Nephron (organoid): ENCODE results near the gene SLC6A16.
"Not testable (repeated sequence)": the region's sequence is repeated elsewhere in the genome, so short reads cannot be mapped to it uniquely, and the experiment has no call there.

ENCODE experiments used
- H3K27ac Mint-ChIP-seq, 3 experiments: 2 replicates each; pipeline ENCODE4 v1.8.0; 2020; ENCODE audit warnings: mixed read lengths in 3 of 3, mild to moderate bottlenecking in 2 of 3, moderate library complexity in 1 of 3
- H3K27me3 Mint-ChIP-seq: 2 replicates; pipeline ENCODE4 v1.8.0; 2021; ENCODE audit warnings: low read depth, mild to moderate bottlenecking, moderate library complexity, mixed read lengths
- H3K36me3 Mint-ChIP-seq: 2 replicates; pipeline ENCODE4 v1.8.0; 2020; ENCODE audit warnings: low read depth, mixed read lengths
- H3K4me1 Mint-ChIP-seq: 2 replicates; pipeline ENCODE4 v1.8.0; 2020; ENCODE audit warnings: mixed read lengths
- H3K4me3 Mint-ChIP-seq, 3 experiments: 2 replicates each; pipeline ENCODE4 v1.8.0; 2020; ENCODE audit warnings: mild to moderate bottlenecking in 3 of 3, mixed read lengths in 3 of 3, moderate library complexity in 2 of 3
- H3K9me3 Mint-ChIP-seq: 2 replicates; pipeline ENCODE4 v1.8.0; 2020; ENCODE audit warnings: mixed read lengths
- TF ChIP-seq, protein P1 (sequence below), 3 experiments: fragments of 200-600 bp; sonication (generic); IDR thresholded peaks; one replicate each; pipeline ENCODE4 v1.5.0; 2021; ENCODE audit warnings: antibody characterized with exemption in 3 of 3; ENCODE audit not compliant: unreplicated experiment in 3 of 3

The SLC6A16 gene

DNA sequence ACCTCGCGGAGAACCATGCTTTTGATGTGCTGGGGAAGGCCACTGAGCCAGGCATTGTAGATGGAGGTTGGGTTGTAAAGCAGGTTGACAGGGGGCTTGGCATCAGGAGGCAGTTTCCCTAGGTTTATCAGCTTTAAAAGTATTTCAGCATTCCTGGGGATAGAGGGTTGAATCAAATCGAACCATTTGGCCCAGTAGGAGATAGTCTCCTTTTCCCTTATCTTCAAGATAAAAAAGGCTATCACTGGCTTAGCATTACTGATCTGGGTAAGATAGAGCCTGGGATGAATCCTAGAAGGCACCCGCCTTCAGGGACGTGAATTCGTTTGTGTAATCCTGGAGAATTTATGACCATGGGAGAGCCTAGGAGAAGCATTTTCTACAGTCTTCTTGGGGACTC is 30.6 kb downstream of the SLC6A16 start:
- no peaks in the 10 kb centered on the region for H3K4me1 Mint-ChIP-seq
- H3K27me3 Mint-ChIP-seq: no peaks in the 10 kb centered on the region
- TF ChIP-seq, protein P1, sequence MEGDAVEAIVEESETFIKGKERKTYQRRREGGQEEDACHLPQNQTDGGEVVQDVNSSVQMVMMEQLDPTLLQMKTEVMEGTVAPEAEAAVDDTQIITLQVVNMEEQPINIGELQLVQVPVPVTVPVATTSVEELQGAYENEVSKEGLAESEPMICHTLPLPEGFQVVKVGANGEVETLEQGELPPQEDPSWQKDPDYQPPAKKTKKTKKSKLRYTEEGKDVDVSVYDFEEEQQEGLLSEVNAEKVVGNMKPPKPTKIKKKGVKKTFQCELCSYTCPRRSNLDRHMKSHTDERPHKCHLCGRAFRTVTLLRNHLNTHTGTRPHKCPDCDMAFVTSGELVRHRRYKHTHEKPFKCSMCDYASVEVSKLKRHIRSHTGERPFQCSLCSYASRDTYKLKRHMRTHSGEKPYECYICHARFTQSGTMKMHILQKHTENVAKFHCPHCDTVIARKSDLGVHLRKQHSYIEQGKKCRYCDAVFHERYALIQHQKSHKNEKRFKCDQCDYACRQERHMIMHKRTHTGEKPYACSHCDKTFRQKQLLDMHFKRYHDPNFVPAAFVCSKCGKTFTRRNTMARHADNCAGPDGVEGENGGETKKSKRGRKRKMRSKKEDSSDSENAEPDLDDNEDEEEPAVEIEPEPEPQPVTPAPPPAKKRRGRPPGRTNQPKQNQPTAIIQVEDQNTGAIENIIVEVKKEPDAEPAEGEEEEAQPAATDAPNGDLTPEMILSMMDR (IDR thresholded peaks at IDR 0.05; ENCODE audit: unreplicated experiment in 3 of 3): no peak
- H3K27ac Mint-ChIP-seq: no peak overlapping the region
- no peaks in the 10 kb centered on the region for H3K9me3 Mint-ChIP-seq
- H3K4me3 Mint-ChIP-seq: no peak overlapping the region
- no peaks in the 10 kb centered on the region for H3K36me3 Mint-ChIP-seq

- H3K36me3 Mint-ChIP-seq: no peaks in the 10 kb centered on the region
- H3K4me1 Mint-ChIP-seq: no peaks in the 10 kb centered on the region
- TF ChIP-seq, protein P1 (IDR thresholded peaks at IDR 0.05; ENCODE audit: unreplicated experiment in 3 of 3): no peak
- peaks cover 7% of the 10 kb centered on the region for H3K9me3 Mint-ChIP-seq
- H3K4me3 Mint-ChIP-seq: no peak overlapping the region
- no peak overlapping the region for H3K27ac Mint-ChIP-seq
- no peaks in the 10 kb centered on the region for H3K27me3 Mint-ChIP-seq
These were observed 34.5 kb downstream of the SLC6A16 start for GRCh38 chr19:49290517-49290916.

- H3K27me3 Mint-ChIP-seq, H3K4me1 Mint-ChIP-seq, H3K27ac Mint-ChIP-seq, H3K36me3 Mint-ChIP-seq, H3K4me3 Mint-ChIP-seq, H3K9me3 Mint-ChIP-seq: not testable (repeated sequence)
These were observed 35.7 kb downstream of the SLC6A16 start for GRCh38 chr19:49289286-49289685.

DNA sequence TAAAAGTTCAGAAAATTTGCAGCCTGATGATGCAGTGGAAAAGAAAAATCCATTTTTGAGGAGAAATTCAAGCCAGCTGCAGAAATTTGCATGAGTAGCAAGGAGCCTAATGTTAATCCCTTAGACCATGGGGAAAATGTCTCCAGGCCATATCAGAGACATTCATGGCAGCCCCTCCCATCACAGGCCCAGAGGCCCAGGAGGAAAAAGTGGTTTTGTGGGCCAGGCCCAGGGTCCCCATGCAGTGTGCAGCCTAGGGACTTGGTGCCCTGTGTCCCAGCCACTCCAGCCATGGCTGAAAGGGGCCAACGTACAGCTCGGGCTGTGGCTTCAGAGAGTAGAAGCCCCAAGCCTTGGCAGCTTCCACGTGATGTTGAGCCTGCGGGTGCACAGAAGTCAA is 36.8 kb downstream of the SLC6A16 start:
- not testable (repeated sequence) for H3K4me1 Mint-ChIP-seq, H3K27me3 Mint-ChIP-seq, H3K27ac Mint-ChIP-seq, H3K36me3 Mint-ChIP-seq, H3K9me3 Mint-ChIP-seq, H3K4me3 Mint-ChIP-seq

GRCh38 chr19:49287141-49287770 is 37.7 kb downstream of the SLC6A16 start:
- Mint-ChIP-seq H3K27me3 (peaks cover 1% of the 10 kb centered on the region), H3K4me3 (no peak overlapping the region), H3K36me3 (no peaks in the 10 kb centered on the region), H3K4me1 (no peaks in the 10 kb centered on the region), H3K27ac (no peak overlapping the region), H3K9me3 (peaks cover 7% of the 10 kb centered on the region)
- TF ChIP-seq, protein P1 (IDR thresholded peaks at IDR 0.05; ENCODE audit: unreplicated experiment in 3 of 3): no peak

DNA sequence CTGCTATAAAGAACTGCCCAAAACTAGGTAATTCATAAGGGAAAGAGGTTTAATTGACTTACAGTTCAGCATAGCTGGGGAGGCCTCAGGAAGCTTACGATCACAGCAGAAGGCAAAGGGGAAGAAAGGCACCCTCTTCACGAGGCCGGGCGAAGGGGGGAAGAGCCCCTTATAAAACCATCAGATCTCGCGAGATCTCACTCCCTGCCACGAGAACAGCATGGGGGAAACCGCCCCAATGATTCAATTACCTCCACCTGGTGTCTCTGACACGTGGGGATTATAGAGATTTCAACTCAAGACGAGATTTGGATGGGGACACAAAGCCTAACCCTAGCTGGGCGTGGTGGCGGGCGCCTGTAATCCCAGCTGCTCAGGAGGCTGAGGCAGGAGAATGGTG is 42.8 kb downstream of the SLC6A16 start:
- H3K4me3 Mint-ChIP-seq: no peak overlapping the region
- peaks cover 9% of the 10 kb centered on the region for H3K27me3 Mint-ChIP-seq
- no peaks in the 10 kb centered on the region for H3K4me1 Mint-ChIP-seq
- no peak overlapping the region for H3K27ac Mint-ChIP-seq
- no peaks in the 10 kb centered on the region for H3K36me3 Mint-ChIP-seq
- H3K9me3 Mint-ChIP-seq: peaks cover 2% of the 10 kb centered on the region
- TF ChIP-seq, protein P1 (IDR thresholded peaks at IDR 0.05; ENCODE audit: unreplicated experiment in 3 of 3): no peak

- H3K4me1 Mint-ChIP-seq: no peaks in the 10 kb centered on the region
These were observed 52.8 kb downstream of the SLC6A16 start for GRCh38 chr19:49272204-49272603.

More at GRCh38 chr19:49272204-49272603, 52.8 kb downstream of the SLC6A16 start:
- TF ChIP-seq, protein P1 (IDR thresholded peaks at IDR 0.05; ENCODE audit: unreplicated experiment in 3 of 3): no peak
- H3K36me3 Mint-ChIP-seq: peaks cover under 1% of the 10 kb centered on the region
- no peak overlapping the region for H3K4me3 Mint-ChIP-seq
- H3K27me3 Mint-ChIP-seq: peaks cover 3% of the 10 kb centered on the region
- H3K27ac Mint-ChIP-seq: no peak overlapping the region
- H3K9me3 Mint-ChIP-seq: peaks cover 23% of the 10 kb centered on the region
